Endothelial cell of umbilical vein (primary cell): ENCODE data around the gene SPPL2B. TPM values are rescaled to one million over a fixed set of nuclear protein-coding genes. Genes with fewer than 3 reads are reported as not detected.

Experiments used
- BruUV-seq: library from RNA; stranded (reverse); fragments of 400-500 nt; replicated peaks from 2 replicates; lab custom pipeline; 2021; lab: Mats Ljungman, UMichigan
- CTCF ChIA-PET: fragments of 300-600, 350-600 bp; sonication (Branson Sonifier 250); formaldehyde crosslinking; loops from one replicate; lab custom pipeline; 2021; ENCODE audit warnings: antibody characterized with exemption, inconsistent platforms; lab: Charles Lee
- POLR2A ChIA-PET: fragments of 300-600, 350-600 bp; sonication (Branson Sonifier 250); formaldehyde crosslinking; loops from one replicate; lab custom pipeline; 2021; ENCODE audit warnings: antibody characterized with exemption, inconsistent platforms; lab: Charles Lee
- DNase-seq: peaks from one replicate; pipeline ENCODE4 v3.0.0-alpha.2; 2011; ENCODE audit warnings: low read depth, low spot score
- FAIRE-seq: peaks from 2 replicates; lab custom pipeline; 2011; peaks lifted over from hg19 to GRCh38; lab: Jason Lieb, UNC
- H2AFZ ChIP-seq: 2 replicates; pipeline ENCODE4 v1.6.0; 2012; ENCODE audit warnings: low read depth, low read length, control low read depth, inconsistent platforms
- H3K27ac ChIP-seq: 2 replicates; pipeline ENCODE4 v1.5.1; 2011; ENCODE audit warnings: low read depth, mild to moderate bottlenecking, control low read depth, low read length, moderate library complexity; ENCODE audit not compliant: insufficient read depth
- H3K27me3 ChIP-seq, 2 experiments: 2 replicates each; pipeline versions ENCODE4 v1.6.0 to v1.6.1; 2011; ENCODE audit warnings: low read length in 2 of 2, mixed read lengths in 1 of 2; ENCODE audit not compliant: control insufficient read depth in 2 of 2, insufficient read depth in 2 of 2
- H3K36me3 ChIP-seq, 2 experiments: 2 replicates in 1 of 2; 3 replicates in 1 of 2; pipeline ENCODE4 v1.5.1; 2011; ENCODE audit warnings: low read length in 2 of 2, mild to moderate bottlenecking in 1 of 2, moderate library complexity in 1 of 2; ENCODE audit not compliant: control insufficient read depth in 2 of 2, insufficient read depth in 2 of 2; ENCODE audit errors: extremely low read depth in 1 of 2
- H3K4me1 ChIP-seq: 3 replicates; pipeline ENCODE4 v1.5.1; 2011; ENCODE audit warnings: mild to moderate bottlenecking, low read length; ENCODE audit not compliant: control insufficient read depth, insufficient read depth; ENCODE audit errors: extremely low read depth
- H3K4me2 ChIP-seq: 2 replicates; pipeline ENCODE4 v1.6.1; 2011; ENCODE audit warnings: low read length, control low read depth, mixed read lengths; ENCODE audit not compliant: insufficient read depth
- H3K4me3 ChIP-seq, 3 experiments: fragments of 200-600 bp in 1 of 3; sonication (generic), shearing (Covaris generic) in 1 of 3; replicated peaks in 1 of 3; 2 replicates each; pipeline ENCODE4 v1.5.1; 2011 to 2016; ENCODE audit warnings: control low read depth in 3 of 3, low read length in 3 of 3, mild to moderate bottlenecking in 2 of 3, inconsistent platforms in 1 of 3, low read depth in 1 of 3, moderate library complexity in 1 of 3; ENCODE audit not compliant: insufficient read depth in 1 of 3
- H3K79me2 ChIP-seq: 2 replicates; pipeline ENCODE4 v1.6.0; 2012; ENCODE audit warnings: low read length, inconsistent platforms; ENCODE audit not compliant: control insufficient read depth, insufficient read depth
- H3K9ac ChIP-seq: replicated peaks from 2 replicates; pipeline ENCODE3; 2011; ENCODE audit warnings: low read length, control low read depth; ENCODE audit not compliant: insufficient read depth; ENCODE audit errors: extremely low read depth
- H3K9me1 ChIP-seq: replicated peaks from 3 replicates; pipeline ENCODE4 v1.6.0; 2011; ENCODE audit warnings: mild to moderate bottlenecking, low read length; ENCODE audit not compliant: control insufficient read depth, insufficient read depth; ENCODE audit errors: extremely low read depth
- H3K9me3 ChIP-seq: replicated peaks from 2 replicates; pipeline ENCODE4 v1.5.1; 2012; ENCODE audit warnings: low read length, inconsistent platforms; ENCODE audit not compliant: control insufficient read depth, insufficient read depth
- H4K20me1 ChIP-seq: replicated peaks from 2 replicates; pipeline ENCODE3; 2011; ENCODE audit warnings: mild to moderate bottlenecking, low read length; ENCODE audit not compliant: control insufficient read depth, insufficient read depth; ENCODE audit errors: extremely low read depth
- CTCF ChIP-seq, 2 donors: IDR thresholded peaks; 1 replicate in 1 of 2; 2 replicates in 1 of 2; pipeline ENCODE4 v1.5.1; 2011; ENCODE audit warnings: low read length in 2 of 2, mild to moderate bottlenecking in 2 of 2, moderate library complexity in 2 of 2, control low read depth in 1 of 2, inconsistent platforms in 1 of 2, low read depth in 1 of 2; ENCODE audit not compliant: insufficient read depth in 1 of 2; ENCODE audit errors: extremely low read depth in 1 of 2
- EZH2 ChIP-seq: IDR thresholded peaks from 2 replicates; pipeline ENCODE4 v1.6.1; 2012; ENCODE audit warnings: borderline replicate concordance, low read depth, mild to moderate bottlenecking, moderate library complexity, low read length, inconsistent platforms; ENCODE audit not compliant: severe bottlenecking
- FOS ChIP-seq: IDR thresholded peaks from 2 replicates; pipeline ENCODE4 v1.6.1; 2011; ENCODE audit warnings: mild to moderate bottlenecking, low read length, moderate library complexity, borderline replicate concordance; ENCODE audit not compliant: insufficient read depth
- GATA2 ChIP-seq: IDR thresholded peaks from 2 replicates; pipeline ENCODE4 v1.7.0; 2011; ENCODE audit warnings: low read depth, mild to moderate bottlenecking, moderate library complexity, mixed read lengths, low read length; ENCODE audit not compliant: insufficient read length, insufficient read depth
- JUN ChIP-seq: IDR thresholded peaks from 2 replicates; pipeline ENCODE4 v1.6.1; 2011; ENCODE audit warnings: borderline replicate concordance, low read depth; ENCODE audit not compliant: insufficient read length, insufficient read depth
- MYC ChIP-seq: IDR thresholded peaks from one replicate; pipeline ENCODE4 v1.6.1; 2011; ENCODE audit warnings: mild to moderate bottlenecking, low read depth, low read length
- POLR2A ChIP-seq: IDR thresholded peaks from 2 replicates; pipeline ENCODE4 v1.6.1; 2012; ENCODE audit warnings: low read depth, mild to moderate bottlenecking, control low read depth, low read length
- POLR2AphosphoS5 ChIP-seq: IDR thresholded peaks from 2 replicates; pipeline ENCODE4 v1.6.1; 2012; ENCODE audit warnings: low read depth, mild to moderate bottlenecking, control low read depth, low read length, moderate library complexity; ENCODE audit not compliant: insufficient read depth
- dilution Hi-C: fragments of 300-500 bp; cut with MboI; formaldehyde crosslinking; loops from one replicate; pipeline ENCODE4 v1.15.0; 2019; ENCODE audit warnings: low sequenced_read_pairs; ENCODE audit not compliant: extremely low pct_ligation_motif_present
- intact Hi-C: fragments of 100-400 bp; cut with micrococcal nuclease; formaldehyde crosslinking; loops from one replicate; pipeline ENCODE4 v1.10.0; 2022
- polyA plus RNA-seq, 4 experiments: library from polyadenylated mRNA; depleted of rRNA in 3 of 4; stranded (reverse) in 3 of 4; unstranded in 1 of 4; fragments of >200 nt; gene quantifications; 2 replicates each; pipeline versions ENCODE4 v1.2.1 to v1.2.3, GENCODE V29; 2011 to 2012; ENCODE audit warnings: missing spikeins in 1 of 4
- total RNA-seq: library from RNA; stranded (reverse); gene quantifications from 2 replicates; pipeline ENCODE4 v1.2.3, GENCODE V29; 2021
- TF ChIP-seq, protein P1 (sequence below): IDR thresholded peaks from 2 replicates; pipeline ENCODE4 v1.6.1; 2011; ENCODE audit not compliant: insufficient read depth, insufficient read length

SPPL2B gene
- total and polyA plus RNA-seq, 2 donors (not counting 3 experiments of a cell fraction or from before 2014, with no cell fraction given), result 60.7 to 62.7 TPM

- ChIA-PET CTCF (interaction anchor here (0.8 kb wide), 1 partner anchor 9 kb away, joined by 3 read pairs; no protein-coding TSS in a partner anchor), POLR2A (no interaction called here)
- Histone ChIP-seq H3K27me3 (no peaks in the 10 kb centered on the region), H3K9me3 (no peaks in the 10 kb centered on the region), H3K4me2 (no peak overlapping the region), H3K27ac (no peak overlapping the region), H3K36me3 (peaks cover 0 to 13% of the 10 kb centered on the region in 2 experiments), H3K9me1 (no peaks in the 10 kb centered on the region), H3K9ac (no peak overlapping the region), H3K4me1 (peaks cover 12% of the 10 kb centered on the region), H4K20me1 (no peaks in the 10 kb centered on the region), H3K4me3 (no peak overlapping the region), H2AFZ (no peak overlapping the region), H3K79me2 (peaks cover 28% of the 10 kb centered on the region)
- no TSS peak for BruUV-seq
- no peak for FAIRE-seq
- intact Hi-C loops (no loop called here), dilution Hi-C loops (no loop called here)
- no peak for DNase-seq
- no peak for TF ChIP-seq EZH2
- TF ChIP-seq MYC, result no peak
- TF ChIP-seq POLR2A, result no peak
- TF ChIP-seq FOS, result no peak
- TF ChIP-seq POLR2AphosphoS5, result no peak
- TF ChIP-seq GATA2, result no peak
- no peak for TF ChIP-seq JUN
- no peak for TF ChIP-seq CTCF (IDR thresholded peaks at IDR 0.05; ENCODE audit: extremely low read depth in 1 of 2, insufficient read depth in 1 of 2, low read depth in 1 of 2, low read length in 2 of 2)
- TF ChIP-seq, protein P1, sequence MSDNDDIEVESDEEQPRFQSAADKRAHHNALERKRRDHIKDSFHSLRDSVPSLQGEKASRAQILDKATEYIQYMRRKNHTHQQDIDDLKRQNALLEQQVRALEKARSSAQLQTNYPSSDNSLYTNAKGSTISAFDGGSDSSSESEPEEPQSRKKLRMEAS, result no peak
These were observed 4.1 kb upstream of the SPPL2B start for GRCh38 chr19:2324220-2324948.
